H1 (cell line): ENCODE data around the gene DLL3. TPM values are rescaled to one million over a fixed set of nuclear protein-coding genes. Genes with fewer than 3 reads are reported as not detected.

Experiments
- ATF2 ChIP-seq: IDR thresholded peaks from 2 replicates; pipeline ENCODE4 v1.6.1; 2012; ENCODE audit warnings: low read length, inconsistent platforms
- CBX8 ChIP-seq: fragments of 300-800, 300-1000 bp; sonication (generic); IDR thresholded peaks from 2 replicates; pipeline ENCODE4 v1.7.1; 2016; ENCODE audit warnings: low read depth, low read length, borderline replicate concordance
- CEBPB ChIP-seq: IDR thresholded peaks from 2 replicates; pipeline ENCODE4 v1.6.1; 2012; ENCODE audit warnings: low read depth, low read length
- CHD2 ChIP-seq: IDR thresholded peaks from 2 replicates; pipeline ENCODE4 v1.6.1; 2012; ENCODE audit warnings: low read length, improper control_type of control experiment
- CHD7 ChIP-seq: fragments of 300-600 bp; sonication (generic); IDR thresholded peaks from 2 replicates; pipeline ENCODE4 v1.7.1; 2012; ENCODE audit warnings: low read length, moderate library complexity, mild to moderate bottlenecking, inconsistent platforms; ENCODE audit not compliant: insufficient replicate concordance
- HDAC6 ChIP-seq: IDR thresholded peaks from one replicate; pipeline ENCODE4 v1.7.1; 2012; ENCODE audit warnings: low read depth, mild to moderate bottlenecking, inconsistent platforms, low read length, moderate library complexity
- SIX5 ChIP-seq: IDR thresholded peaks from 2 replicates; pipeline ENCODE4 v1.6.1; 2011; ENCODE audit warnings: mild to moderate bottlenecking, low read depth, low read length
- USF2 ChIP-seq: IDR thresholded peaks from 2 replicates; pipeline ENCODE4 v1.6.1; 2011; ENCODE audit warnings: low read length, improper control_type of control experiment
- ZNF274 ChIP-seq: IDR thresholded peaks from 2 replicates; pipeline ENCODE4 v1.7.0; 2012; ENCODE audit warnings: low read length, borderline replicate concordance; ENCODE audit errors: extremely low read depth
- polyA plus RNA-seq, 7 experiments: library from polyadenylated mRNA; depleted of rRNA in 3 of 7; stranded (reverse) in 5 of 7; unstranded in 2 of 7; fragments of >200 nt in 5 of 7; fragments of 200-250 nt in 2 of 7; gene quantifications; 1 replicate in 5 of 7; 2 replicates in 1 of 7; 4 replicates in 1 of 7; pipeline versions ENCODE4 v1.2.1 to v1.2.3, GENCODE V29; 2011 to 2013; ENCODE audit warnings: missing spikeins in 2 of 7, mixed read lengths in 2 of 7
- total RNA-seq: library from RNA; stranded (reverse); fragmentation: NEBNext Ultra II Directional; extraction: Animal tissue kit (Norgen Biotek cat#: 25700); gene quantifications from 2 replicates; pipeline ENCODE4 v1.2.1, GENCODE V29; 2021

Gene DLL3
- total and polyA plus RNA-seq, 2 of the 8 experiments (the other 6 are each of a cell fraction or from before 2014, with no cell fraction given), result 12.2 to 13.8 TPM

- TF ChIP-seq CHD7, result no peak
- no peak for TF ChIP-seq CBX8
- no peak for TF ChIP-seq ZNF274
- TF ChIP-seq ATF2, result no peak
- TF ChIP-seq CHD2, result no peak
- no peak for TF ChIP-seq HDAC6
- no peak for TF ChIP-seq CEBPB
- no peak for TF ChIP-seq USF2
- TF ChIP-seq SIX5, result no peak
- TF ChIP-seq, all 59 proteins: peak for 0
Measured at GRCh38 chr19:39550197-39550596, 51.5 kb downstream of the DLL3 start (continued).
